ENCODE results near the gene UQCRQ.
A peak's percentile ranks its signal among the peaks of the same experiment; 100 is the strongest.

GRCh38 chr5:132866342-132867045, at the start of gene UQCRQ, which contains the start of gene GDF9:
- TF ChIP-seq CTCF (conservative IDR thresholded peaks at IDR 0.05) (peak; percentile 35), ZFX (IDR thresholded peaks at IDR 0.05) (peak; percentile 86)
